ENCODE results near the gene ASB15. TPM values are rescaled to one million over a fixed set of nuclear protein-coding genes. Genes with fewer than 3 reads are reported as not detected.

The ASB15 gene
- total RNA-seq, 3 donors from 2014 or later = 0.15 TPM; not detected in 2

DNA sequence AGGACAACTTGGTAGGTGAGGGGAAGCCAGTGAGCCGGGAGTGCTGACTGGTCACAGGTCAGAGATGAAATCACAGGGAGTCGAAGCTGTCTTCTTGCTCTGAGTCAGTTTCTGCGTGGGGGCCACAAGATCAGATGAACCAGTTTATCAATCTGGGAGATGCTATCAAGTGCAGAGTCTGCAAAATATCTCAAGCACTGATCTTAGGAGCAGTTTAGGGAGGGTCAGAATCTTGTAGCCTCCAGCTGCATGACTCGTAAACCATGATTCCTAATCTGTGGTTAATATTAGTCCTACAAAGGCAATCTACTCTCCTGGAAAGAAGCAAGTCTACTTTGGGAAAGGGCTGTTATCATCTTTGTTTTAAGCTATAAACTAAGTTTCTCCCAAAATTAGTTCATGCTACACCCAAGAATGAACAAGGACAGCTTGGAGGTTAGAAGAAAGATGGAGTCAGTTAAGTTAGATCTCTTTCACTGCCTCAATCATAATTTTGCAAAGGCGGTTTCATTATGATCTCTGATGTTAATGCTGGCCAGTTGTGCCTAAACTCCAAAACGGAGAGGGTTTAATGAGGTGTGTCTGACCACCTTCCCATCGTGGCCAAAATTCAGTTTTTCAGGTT lies 45.6 kb downstream of the ASB15 start:
- TF ChIP-seq POLR2AphosphoS5 (IDR thresholded peaks at IDR 0.05) (no peak), POLR2A (IDR thresholded peaks at IDR 0.05) (no peak)
- TF ChIP-seq, protein P1, sequence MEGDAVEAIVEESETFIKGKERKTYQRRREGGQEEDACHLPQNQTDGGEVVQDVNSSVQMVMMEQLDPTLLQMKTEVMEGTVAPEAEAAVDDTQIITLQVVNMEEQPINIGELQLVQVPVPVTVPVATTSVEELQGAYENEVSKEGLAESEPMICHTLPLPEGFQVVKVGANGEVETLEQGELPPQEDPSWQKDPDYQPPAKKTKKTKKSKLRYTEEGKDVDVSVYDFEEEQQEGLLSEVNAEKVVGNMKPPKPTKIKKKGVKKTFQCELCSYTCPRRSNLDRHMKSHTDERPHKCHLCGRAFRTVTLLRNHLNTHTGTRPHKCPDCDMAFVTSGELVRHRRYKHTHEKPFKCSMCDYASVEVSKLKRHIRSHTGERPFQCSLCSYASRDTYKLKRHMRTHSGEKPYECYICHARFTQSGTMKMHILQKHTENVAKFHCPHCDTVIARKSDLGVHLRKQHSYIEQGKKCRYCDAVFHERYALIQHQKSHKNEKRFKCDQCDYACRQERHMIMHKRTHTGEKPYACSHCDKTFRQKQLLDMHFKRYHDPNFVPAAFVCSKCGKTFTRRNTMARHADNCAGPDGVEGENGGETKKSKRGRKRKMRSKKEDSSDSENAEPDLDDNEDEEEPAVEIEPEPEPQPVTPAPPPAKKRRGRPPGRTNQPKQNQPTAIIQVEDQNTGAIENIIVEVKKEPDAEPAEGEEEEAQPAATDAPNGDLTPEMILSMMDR (IDR thresholded peaks at IDR 0.05) = no peak
- H3K4me3 ChIP-seq = no peak overlapping the region
- no peaks in the 10 kb centered on the region for H3K4me1 ChIP-seq
- no peak for DNase-seq (ENCODE audit: low spot score in 2 of 2)
- intact Hi-C loops (cut with DNase I; ENCODE audit: low total_unique reads) = no loop called here
- no peaks in the 10 kb centered on the region for H3K36me3 ChIP-seq
- H3K27ac ChIP-seq = no peak overlapping the region
- no peaks in the 10 kb centered on the region for H3K9me3 ChIP-seq
- no peaks in the 10 kb centered on the region for H3K27me3 ChIP-seq

DNA sequence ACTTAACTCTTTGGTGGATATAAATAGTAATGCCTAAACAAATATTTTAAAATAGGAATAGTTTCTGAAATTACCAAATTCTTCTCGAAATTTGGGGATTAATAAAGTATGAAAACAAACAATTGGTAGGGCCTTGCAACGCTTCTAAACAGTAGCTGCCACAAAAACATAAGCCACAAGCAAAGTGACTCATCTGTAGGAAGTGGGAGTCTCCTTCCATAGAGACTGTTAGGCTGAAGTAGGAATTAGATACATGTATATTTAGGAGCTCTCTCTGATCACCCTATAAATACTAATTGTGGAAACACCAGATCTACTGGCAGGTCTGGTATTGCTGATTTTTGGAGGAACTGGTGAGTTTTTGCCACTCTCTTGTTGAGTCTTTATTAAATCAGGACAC lies 48.3 kb downstream of the ASB15 start:
- H3K9me3 ChIP-seq = no peaks in the 10 kb centered on the region

DNA sequence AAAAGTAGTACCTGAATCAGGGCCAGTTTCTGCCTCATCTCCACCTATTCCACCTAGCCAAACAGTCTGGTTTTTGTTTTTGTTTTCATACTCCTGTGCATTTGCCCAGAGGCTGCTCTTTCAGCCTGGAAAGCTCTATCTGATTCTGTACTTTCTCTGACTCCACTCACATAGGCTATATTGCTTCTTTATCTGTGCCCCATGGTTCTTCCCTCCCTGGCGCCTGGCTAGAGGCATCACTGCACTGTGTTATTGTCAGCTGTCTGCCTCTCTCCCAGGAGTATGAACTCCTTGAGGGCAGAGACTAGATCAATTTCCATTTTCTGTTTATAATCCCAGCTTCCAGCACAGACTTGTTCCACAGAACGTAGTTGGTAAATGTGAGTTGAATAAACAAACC lies 49.0 kb downstream of the ASB15 start:
- TF ChIP-seq, protein P1 (IDR thresholded peaks at IDR 0.05) = no peak
- no peak for TF ChIP-seq POLR2A (IDR thresholded peaks at IDR 0.05)
- TF ChIP-seq POLR2AphosphoS5 (IDR thresholded peaks at IDR 0.05) = no peak
- Histone ChIP-seq H3K4me1 (no peaks in the 10 kb centered on the region), H3K36me3 (no peaks in the 10 kb centered on the region), H3K27ac (no peak overlapping the region), H3K4me3 (no peak overlapping the region), H3K9me3 (no peaks in the 10 kb centered on the region), H3K27me3 (no peaks in the 10 kb centered on the region)
- no peak for DNase-seq (ENCODE audit: low spot score in 2 of 2)
- intact Hi-C loops (cut with DNase I; ENCODE audit: low total_unique reads) = no loop called here

More for the DNA sequence above, 48.3 kb downstream of the ASB15 start:
- no peak overlapping the region for H3K27ac ChIP-seq
- no peaks in the 10 kb centered on the region for H3K4me1 ChIP-seq
- no peak for TF ChIP-seq POLR2A (IDR thresholded peaks at IDR 0.05)
- TF ChIP-seq POLR2AphosphoS5 (IDR thresholded peaks at IDR 0.05) = no peak
- TF ChIP-seq, protein P1 (IDR thresholded peaks at IDR 0.05) = no peak
- no peaks in the 10 kb centered on the region for H3K27me3 ChIP-seq
- H3K36me3 ChIP-seq = no peaks in the 10 kb centered on the region
- no peak for DNase-seq (ENCODE audit: low spot score in 2 of 2)
- intact Hi-C loops (cut with DNase I; ENCODE audit: low total_unique reads) = no loop called here
- no peak overlapping the region for H3K4me3 ChIP-seq

DNA sequence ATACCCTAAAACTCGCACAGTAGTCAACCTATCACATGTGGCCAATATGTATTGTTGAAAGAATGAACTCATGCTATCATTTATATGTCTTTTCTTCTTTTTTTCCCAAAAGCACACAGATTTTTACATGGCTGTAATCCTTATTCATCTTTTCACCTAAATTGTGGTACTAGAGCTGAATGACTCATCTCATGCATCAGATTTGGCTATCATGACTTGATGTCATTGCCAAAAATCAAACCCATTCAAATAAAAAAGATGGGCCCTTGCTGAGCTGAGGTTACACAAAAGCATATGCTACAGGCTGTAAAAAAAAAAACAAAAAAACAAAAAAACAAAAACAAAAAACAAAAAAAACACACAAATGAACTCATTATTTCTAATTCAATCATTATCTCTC lies 50.8 kb downstream of the ASB15 start:
- intact Hi-C loops (cut with DNase I; ENCODE audit: low total_unique reads) = no loop called here
- no peaks in the 10 kb centered on the region for H3K9me3 ChIP-seq
- H3K4me1 ChIP-seq = no peaks in the 10 kb centered on the region
- no peak overlapping the region for H3K4me3 ChIP-seq
- no peak for TF ChIP-seq POLR2AphosphoS5 (IDR thresholded peaks at IDR 0.05)
- no peak for TF ChIP-seq POLR2A (IDR thresholded peaks at IDR 0.05)
- TF ChIP-seq, protein P1 (IDR thresholded peaks at IDR 0.05) = no peak
- no peak for DNase-seq (ENCODE audit: low spot score in 2 of 2)
- no peaks in the 10 kb centered on the region for H3K27me3 ChIP-seq
- H3K27ac ChIP-seq = no peak overlapping the region
- H3K36me3 ChIP-seq = no peaks in the 10 kb centered on the region

DNA sequence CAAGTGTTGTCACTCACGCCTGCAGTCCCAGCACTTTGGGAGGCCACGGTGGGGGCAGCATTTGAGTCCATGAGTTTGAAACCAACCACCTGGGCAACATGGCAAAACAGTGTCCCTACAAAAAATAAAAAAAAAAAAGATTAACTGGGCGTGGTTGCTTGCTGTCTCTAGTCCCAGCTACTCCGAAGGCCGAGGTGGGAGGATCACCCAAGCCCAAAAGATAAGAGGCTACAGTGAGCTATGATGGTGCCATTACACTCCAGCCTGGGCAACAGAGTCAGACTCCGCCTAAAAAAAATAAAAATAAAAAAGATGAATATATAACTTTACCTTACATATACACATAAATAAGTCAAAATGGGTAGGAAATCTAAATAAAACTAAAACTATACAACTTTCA lies 51.5 kb downstream of the ASB15 start:
- H3K4me1 ChIP-seq = no peaks in the 10 kb centered on the region
- no peak overlapping the region for H3K27ac ChIP-seq
- TF ChIP-seq, protein P1 (IDR thresholded peaks at IDR 0.05) = no peak
- TF ChIP-seq POLR2AphosphoS5 (IDR thresholded peaks at IDR 0.05) = no peak
- TF ChIP-seq POLR2A (IDR thresholded peaks at IDR 0.05) = no peak
- no peaks in the 10 kb centered on the region for H3K27me3 ChIP-seq
- H3K9me3 ChIP-seq = no peaks in the 10 kb centered on the region
- no peak overlapping the region for H3K4me3 ChIP-seq
- no peak for DNase-seq (ENCODE audit: low spot score in 2 of 2)
- H3K36me3 ChIP-seq = no peaks in the 10 kb centered on the region
- intact Hi-C loops (cut with DNase I; ENCODE audit: low total_unique reads) = no loop called here
